HFFc6 (cell line): Measurements from ENCODE around the gene HNF1B. TPM values are rescaled to one million over a fixed set of nuclear protein-coding genes. Genes with fewer than 3 reads are reported as not detected.

Source experiments
- DNase-seq: peaks from one replicate; pipeline ENCODE4 v3.0.0-alpha.2; 2018
- H3K27ac Mint-ChIP-seq: 2 replicates; pipeline ENCODE4 v1.8.0; 2020; ENCODE audit warnings: mild to moderate bottlenecking, mixed read lengths
- H3K27me3 Mint-ChIP-seq: 2 replicates; pipeline ENCODE4 v1.8.0; 2021; ENCODE audit warnings: mild to moderate bottlenecking, moderate library complexity, mixed read lengths; ENCODE audit not compliant: insufficient read depth
- H3K36me3 Mint-ChIP-seq: 2 replicates; pipeline ENCODE4 v1.8.0; 2021; ENCODE audit warnings: low read depth, mixed read lengths
- H3K4me1 Mint-ChIP-seq: 2 replicates; pipeline ENCODE4 v1.8.0; 2020; ENCODE audit warnings: low read depth, mixed read lengths
- H3K4me3 Mint-ChIP-seq: 2 replicates; pipeline ENCODE4 v1.8.0; 2020; ENCODE audit warnings: mild to moderate bottlenecking, moderate library complexity, mixed read lengths
- H3K9me3 Mint-ChIP-seq: 2 replicates; pipeline ENCODE4 v1.8.0; 2020; ENCODE audit warnings: mild to moderate bottlenecking, mixed read lengths
- CTCF ChIP-seq: fragments of 200-600 bp; sonication (generic); IDR thresholded peaks from 2 replicates; pipeline ENCODE4 v1.5.0; 2021; ENCODE audit warnings: antibody characterized with exemption, mild to moderate bottlenecking
- total RNA-seq, 6 experiments: library from RNA; stranded (reverse); fragmentation: NEBNext Ultra II Directional; extraction: Animal tissue kit (Norgen Biotek cat#: 25700); gene quantifications; 2 replicates in 1 of 6; 3 replicates in 5 of 6; pipeline ENCODE4 v1.2.3, GENCODE V29; 2021

Gene HNF1B
- total RNA-seq, 6 experiments from 2014 or later, result not detected

- H3K27me3 Mint-ChIP-seq, result peaks cover 15% of the 10 kb centered on the region
- no peak overlapping the region for H3K27ac Mint-ChIP-seq
- H3K36me3 Mint-ChIP-seq, result no peaks in the 10 kb centered on the region
- TF ChIP-seq CTCF, result no peak
- H3K9me3 Mint-ChIP-seq, result no peaks in the 10 kb centered on the region
- no peak overlapping the region for H3K4me3 Mint-ChIP-seq
- peaks cover 26% of the 10 kb centered on the region for H3K4me1 Mint-ChIP-seq
- no peak for DNase-seq
Observed at GRCh38 chr17:37750768-37751475, 6.1 kb upstream of the HNF1B start.

- no peak overlapping the region for H3K4me3 Mint-ChIP-seq
- peaks cover 26% of the 10 kb centered on the region for H3K4me1 Mint-ChIP-seq
- no peaks in the 10 kb centered on the region for H3K36me3 Mint-ChIP-seq
- H3K27ac Mint-ChIP-seq, result no peak overlapping the region
- TF ChIP-seq CTCF, result no peak
- H3K27me3 Mint-ChIP-seq, result peaks cover 20% of the 10 kb centered on the region
- DNase-seq, result no peak
- H3K9me3 Mint-ChIP-seq, result no peaks in the 10 kb centered on the region
Observed at GRCh38 chr17:37750292-37750691, 5.4 kb upstream of the HNF1B start.

- Mint-ChIP-seq H3K4me1 (peaks cover 8% of the 10 kb centered on the region), H3K27ac (no peak overlapping the region), H3K27me3 (peaks cover 36% of the 10 kb centered on the region), H3K4me3 (no peak overlapping the region), H3K9me3 (no peaks in the 10 kb centered on the region), H3K36me3 (no peaks in the 10 kb centered on the region)
- no peak for TF ChIP-seq CTCF
- DNase-seq, result no peak
Observed at GRCh38 chr17:37747222-37747621, 2.4 kb upstream of the HNF1B start.

GRCh38 chr17:37746617-37747016, 1.8 kb upstream of the HNF1B start:
- no peak overlapping the region for H3K27ac Mint-ChIP-seq
- TF ChIP-seq CTCF, result no peak
- DNase-seq, result no peak
- H3K36me3 Mint-ChIP-seq, result no peaks in the 10 kb centered on the region
- peaks cover 41% of the 10 kb centered on the region for H3K27me3 Mint-ChIP-seq
- no peak overlapping the region for H3K4me3 Mint-ChIP-seq
- peaks cover 2% of the 10 kb centered on the region for H3K4me1 Mint-ChIP-seq
- no peaks in the 10 kb centered on the region for H3K9me3 Mint-ChIP-seq

GRCh38 chr17:37745801-37746426, 1.1 kb upstream of the HNF1B start:
- Mint-ChIP-seq H3K4me1 (no peaks in the 10 kb centered on the region), H3K27ac (no peak overlapping the region), H3K4me3 (no peak overlapping the region), H3K27me3 (peaks cover 48% of the 10 kb centered on the region), H3K9me3 (no peaks in the 10 kb centered on the region), H3K36me3 (no peaks in the 10 kb centered on the region)
- no peak for TF ChIP-seq CTCF
- DNase-seq, result no peak
